Left hindlimb (tissue), 1 donor: ENCODE data around the gene POTEB3.
"Not testable (repeated sequence)": the region's sequence is repeated elsewhere in the genome, so short reads cannot be mapped to it uniquely, and the experiment has no call there.

Experiments
- DNase-seq: peaks from one replicate; pipeline ENCODE4 v3.0.0-alpha.2; 2018

The POTEB3 gene

DNA sequence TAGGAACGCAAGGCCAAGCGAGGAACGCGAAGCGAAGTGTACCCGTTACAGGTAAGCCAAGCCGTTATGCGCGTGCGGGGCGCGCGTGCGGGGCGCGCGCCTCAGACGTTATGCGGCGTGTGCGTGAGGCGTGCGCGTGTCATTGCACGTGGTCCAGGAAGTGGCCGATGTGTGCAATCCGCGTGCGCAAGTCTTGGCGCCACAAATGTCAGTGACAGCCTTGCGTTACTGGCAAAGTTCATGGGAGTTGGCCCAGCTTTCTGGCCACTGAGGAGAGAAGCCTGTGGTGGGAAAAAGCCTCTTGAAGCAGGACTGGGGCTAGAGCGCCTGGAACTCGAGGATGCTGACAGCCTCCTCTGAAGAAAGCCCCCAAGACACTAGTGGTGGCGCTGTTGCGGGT lies at the start of gene POTEB3:
Gene POTEB3 (minus strand): TSS at position 101 of the 400 bp plus-strand sequence. CDS start 488 bp downstream, outside the sequence.
- not testable (repeated sequence) for DNase-seq

DNA sequence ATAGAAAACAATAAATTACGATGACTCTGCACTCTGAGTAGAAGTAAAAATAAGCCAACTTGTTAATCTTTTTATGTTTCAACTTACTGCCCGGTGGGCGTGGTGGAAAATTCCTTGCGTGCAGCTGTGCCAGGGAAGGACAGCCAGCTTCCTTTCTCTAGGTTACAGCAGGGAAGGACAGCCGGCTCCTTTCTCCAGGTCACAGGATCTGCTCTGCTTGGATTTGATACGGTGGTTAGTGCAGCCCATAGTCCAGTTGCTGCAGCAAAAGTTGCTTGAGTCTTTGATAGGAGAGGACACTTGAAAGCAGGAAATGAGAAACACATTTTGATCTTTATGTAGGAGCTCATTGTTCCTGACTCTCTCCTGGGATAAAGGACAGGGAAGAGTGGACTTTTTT lies 13.4 kb upstream of the POTEB3 start:
- DNase-seq = not testable (repeated sequence)

DNA sequence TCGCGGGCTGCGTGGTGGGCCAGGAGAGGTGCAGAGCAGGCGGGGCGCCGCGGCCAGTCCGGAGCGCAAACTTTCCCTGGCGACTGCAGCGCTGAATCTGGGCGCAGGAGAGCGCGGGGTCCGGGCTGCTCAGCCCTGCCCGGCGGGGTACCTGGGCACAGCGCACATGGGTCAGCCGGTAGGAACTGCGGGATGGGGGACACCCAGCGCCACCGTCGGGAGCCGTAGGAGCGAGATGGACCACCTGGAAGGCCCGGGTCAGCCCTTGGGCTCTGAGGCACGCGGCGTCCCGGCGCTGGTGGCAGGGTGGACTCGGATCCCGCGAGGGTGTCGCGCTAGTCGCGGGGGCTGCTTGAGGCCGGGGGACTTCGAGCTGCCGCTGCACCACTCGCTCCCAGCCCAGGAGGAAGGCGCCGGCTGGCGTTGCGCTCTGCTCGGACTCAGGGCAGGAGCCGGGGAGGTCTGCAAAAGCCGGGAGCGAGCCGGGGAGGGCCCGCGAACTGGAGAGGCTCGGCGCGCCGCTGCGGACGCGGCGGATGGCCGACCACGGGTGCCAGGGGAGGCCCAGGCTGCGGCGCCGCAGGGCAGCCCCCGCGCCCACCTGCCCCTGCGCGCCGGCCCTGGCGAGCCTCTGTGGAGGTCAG lies 11.7 kb upstream of the POTEB3 start:
- DNase-seq = not testable (repeated sequence)

DNA sequence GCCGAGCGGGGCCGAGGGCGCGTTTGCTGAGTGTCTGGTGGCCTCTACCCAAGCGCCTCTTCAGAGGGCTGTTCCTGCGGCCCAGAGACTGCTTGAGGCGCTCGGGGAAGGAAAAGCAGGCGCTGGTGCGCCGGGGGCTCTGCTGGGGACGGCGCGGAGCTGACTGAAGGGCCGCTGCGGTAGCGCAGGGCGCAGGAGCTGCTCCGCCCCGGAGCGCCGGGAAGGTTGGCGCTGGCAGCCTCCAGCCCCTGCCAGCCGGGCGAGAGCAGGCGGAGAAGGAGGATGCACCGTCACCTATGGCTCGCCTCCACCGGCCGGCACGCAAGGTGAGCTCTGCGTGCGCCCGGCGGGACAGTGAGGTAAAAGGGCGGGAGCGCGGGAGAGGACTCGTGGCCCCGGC lies 11.2 kb upstream of the POTEB3 start:
- not testable (repeated sequence) for DNase-seq

DNA sequence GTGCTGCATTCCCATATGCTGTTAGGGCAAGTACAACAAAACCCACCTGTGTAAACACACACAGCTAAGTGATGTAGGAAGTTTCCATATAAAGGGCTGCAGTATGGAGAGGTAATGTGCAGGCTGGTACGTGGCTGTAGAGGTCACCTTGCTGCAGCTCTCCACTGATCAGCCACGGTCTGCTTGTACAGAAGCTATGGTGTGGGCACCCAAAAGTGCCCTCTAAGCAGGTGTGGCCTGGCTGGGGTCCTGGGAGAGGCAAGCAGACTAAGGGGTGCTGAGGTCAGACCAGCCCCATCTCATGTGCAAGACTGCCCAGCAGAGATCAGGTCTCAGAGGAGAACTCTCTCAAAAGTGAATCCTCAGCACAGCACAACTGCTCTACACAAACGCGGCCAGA lies 32.9 kb downstream of the POTEB3 start:
- DNase-seq = not testable (repeated sequence)

DNA sequence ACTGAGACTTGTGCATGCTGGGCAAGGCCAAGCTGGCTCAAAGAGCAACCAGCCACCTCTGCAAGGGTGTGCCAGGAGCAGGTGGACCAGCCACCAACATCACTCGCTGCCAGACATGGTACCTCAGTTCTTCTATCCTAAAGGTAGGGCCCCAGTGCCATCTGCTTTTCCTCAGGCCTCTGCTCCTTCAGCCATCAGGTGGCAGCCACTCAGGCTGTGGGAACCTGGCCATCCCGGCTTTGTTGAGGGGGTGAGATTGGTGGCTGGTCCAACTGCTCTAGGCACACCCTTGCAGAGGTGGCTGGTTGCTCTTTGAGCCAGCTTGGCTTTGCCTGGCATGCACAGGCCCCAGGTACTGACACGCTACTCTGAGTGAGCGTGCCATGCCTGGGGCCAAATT lies 38.8 kb downstream of the POTEB3 start:
- DNase-seq = not testable (repeated sequence)

DNA sequence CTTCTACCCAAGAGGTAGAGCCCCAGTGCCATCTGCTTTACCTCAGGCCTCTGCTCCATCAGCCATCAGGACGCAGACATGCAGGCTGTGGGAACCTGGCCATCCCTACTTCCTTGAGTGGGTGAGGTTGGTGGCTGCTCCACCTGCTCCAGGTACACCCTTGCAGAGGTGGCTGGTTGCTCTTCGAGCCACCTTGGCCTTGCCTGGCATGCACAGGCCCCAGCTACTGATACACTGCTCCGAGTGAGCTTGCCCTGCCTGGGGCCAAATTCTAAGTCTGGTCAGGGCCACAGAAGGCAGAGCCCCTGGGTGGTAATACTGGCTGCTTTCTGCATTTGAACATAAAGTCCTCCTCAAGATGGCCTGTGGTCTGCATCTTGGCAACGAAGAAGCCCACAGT lies 41.2 kb downstream of the POTEB3 start:
- DNase-seq = not testable (repeated sequence)

DNA sequence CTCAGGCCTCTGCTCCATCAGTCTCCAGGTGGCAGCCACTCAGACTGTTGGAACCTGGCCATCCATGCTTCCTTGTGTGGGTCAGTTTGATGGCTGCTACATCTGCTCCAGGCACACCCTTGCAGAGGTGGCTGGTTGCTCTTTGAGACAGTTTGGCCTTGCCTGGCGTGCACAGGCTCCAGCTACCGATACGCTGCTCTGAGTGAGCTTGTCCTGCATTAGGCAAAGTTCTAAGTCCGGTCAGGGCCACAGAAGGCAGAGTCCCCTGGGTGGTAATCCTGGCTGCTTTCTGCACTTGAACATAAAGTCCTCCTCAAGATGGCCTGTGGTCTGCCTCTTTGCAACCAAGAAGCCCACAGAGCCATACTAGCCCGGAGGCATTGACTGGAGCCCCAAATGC lies 41.8 kb downstream of the POTEB3 start:
- not testable (repeated sequence) for DNase-seq

DNA sequence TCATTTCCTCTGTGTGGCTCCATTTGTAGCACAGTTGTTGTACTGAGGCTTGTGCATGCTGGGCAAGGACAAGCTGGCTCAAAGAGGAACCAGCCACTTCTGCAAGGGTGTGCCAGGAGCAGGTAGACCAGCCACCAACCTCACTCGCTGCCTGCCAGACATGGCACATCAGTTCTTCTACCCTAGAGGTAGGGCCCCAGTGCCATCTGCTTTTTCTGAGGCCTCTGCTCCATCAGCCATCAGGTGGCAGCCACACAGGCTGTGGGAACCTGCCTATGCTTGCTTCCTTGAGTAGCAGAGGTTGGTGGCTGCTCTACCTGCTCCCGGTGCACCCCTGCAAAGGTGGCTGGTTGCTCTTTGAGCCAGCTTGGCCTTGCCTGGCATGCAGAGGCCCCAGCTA lies 42.6 kb downstream of the POTEB3 start:
- not testable (repeated sequence) for DNase-seq

DNA sequence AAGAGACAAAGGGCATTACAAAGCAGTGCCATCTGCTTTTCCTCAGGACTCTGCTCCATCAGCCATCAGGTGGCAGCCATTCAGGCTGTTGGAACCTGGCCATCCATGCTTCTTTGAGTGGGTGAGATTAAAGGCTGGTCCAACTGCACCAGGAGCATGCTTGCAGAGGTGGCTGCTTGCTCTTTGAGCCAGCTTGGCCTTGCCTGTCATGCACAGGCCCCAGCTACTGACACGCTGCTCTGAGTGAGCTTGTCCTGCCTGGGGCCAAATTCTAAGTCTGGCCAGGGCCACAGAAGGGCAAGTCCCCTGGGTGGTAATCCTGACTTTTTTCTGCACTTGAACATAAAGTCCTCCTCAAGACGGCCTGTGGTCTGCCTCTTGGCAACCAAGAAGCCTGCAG lies 43.1 kb downstream of the POTEB3 start:
- DNase-seq = not testable (repeated sequence)

DNA sequence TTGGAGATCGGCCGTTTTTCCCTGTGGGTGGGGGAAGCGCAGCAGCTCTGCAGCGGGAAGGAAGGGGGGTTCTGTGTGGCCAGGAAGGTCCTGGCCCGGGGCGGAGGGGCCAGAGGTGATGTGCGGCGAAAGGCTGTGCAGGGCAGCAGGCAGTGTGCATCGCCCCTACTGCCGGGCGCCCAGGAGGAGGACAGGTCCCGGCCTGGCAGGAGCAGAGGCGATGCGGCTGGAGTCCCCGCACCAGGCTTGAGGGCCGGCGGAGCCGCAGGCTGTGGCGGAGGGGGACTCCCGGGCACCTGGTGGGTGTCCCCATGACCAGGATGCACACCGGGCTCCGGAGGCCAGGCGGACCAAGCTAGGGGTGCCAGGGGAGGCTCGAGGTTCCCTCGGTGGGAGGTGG lies 54.3 kb downstream of the POTEB3 start:
- not testable (repeated sequence) for DNase-seq

DNA sequence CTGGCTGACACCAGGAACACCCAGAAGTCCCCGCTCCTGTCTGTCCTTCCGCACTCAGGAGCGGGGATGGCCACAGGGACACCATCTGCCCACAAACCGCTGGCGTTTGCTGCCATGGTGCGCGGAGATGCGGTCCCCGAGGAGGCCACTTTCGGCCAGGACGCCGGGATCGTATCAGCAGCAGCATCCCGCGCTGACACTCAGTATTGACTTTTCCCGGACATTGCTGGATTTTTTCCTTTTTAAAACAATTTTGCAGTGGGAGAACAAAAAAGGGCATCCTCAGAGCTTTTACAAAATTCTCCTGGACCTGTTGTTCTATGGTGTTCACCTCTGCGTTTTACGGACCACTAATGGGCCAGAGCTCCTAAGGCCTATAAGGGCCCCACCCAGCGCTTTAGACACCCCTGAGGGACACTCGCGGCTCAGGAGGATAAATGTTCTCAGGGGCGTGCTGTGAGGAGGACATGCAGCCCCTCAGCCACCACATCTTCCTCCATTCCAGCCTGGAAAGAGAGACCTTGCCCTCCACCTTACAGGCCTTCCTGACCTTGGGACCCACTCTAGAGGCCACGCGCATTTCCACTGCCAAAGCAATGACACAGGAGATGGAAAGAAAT lies 56.3 kb downstream of the POTEB3 start:
- not testable (repeated sequence) for DNase-seq

DNA sequence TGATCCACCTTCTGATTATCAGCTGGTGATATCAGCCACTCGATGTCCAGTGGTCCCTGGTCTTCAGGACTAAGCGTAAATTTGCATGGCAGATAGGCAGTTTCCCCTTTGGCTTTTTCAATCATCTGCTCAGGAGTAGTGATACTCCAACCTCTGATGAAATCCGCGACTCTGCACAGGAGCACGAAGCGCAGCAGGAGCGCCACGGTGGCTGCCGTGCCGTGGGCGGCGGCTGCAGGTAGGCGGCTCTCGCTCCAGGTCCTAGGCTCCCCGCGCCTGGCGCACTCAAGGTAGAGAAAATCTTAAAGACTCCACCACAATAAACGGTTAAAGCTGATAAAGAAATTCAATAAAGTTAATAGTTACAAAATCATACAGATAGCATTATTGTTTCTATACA lies 66.6 kb downstream of the POTEB3 start:
- DNase-seq = not testable (repeated sequence)

DNA sequence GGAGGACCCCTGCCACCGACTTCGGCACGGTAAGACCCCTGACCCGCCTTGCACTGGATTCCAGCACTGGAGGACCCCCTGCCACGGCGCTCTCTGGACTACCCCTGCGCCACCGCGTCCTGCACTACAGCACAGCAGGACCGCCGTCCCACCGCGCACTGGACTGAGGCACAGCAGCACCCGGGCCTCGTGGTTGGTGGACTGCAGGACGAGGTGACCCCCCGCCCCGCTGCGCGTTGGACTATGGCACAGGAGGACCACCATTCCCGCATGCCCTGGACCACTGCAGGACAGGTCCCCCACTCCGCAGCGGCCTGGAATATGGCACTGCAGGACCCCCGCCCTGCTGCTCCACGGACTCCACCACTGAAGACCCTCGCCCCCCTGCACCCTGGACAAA lies 71.1 kb downstream of the POTEB3 start:
- not testable (repeated sequence) for DNase-seq

DNA sequence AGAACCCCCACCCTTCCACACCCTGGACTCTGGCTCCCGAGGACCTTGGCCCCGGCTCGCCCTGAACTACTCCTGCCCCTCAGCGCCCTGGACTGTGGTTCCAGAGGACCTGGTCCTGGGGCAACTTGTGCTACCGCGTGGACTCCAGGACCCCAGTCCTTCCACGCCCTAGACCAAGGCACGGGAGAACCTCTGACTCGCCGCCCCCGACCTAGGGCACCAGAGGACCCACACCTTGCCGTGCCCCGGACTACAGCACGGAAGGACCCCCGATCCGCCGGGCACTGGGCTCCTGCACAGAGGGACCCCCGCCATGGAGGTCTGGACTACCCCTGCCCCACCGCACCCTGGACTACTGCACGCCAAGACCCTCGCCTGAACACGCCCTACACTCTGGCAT lies 71.7 kb downstream of the POTEB3 start:
- DNase-seq = not testable (repeated sequence)
